Ishikawa (cell line): ENCODE measurements around the gene SLC2A6.

Source experiments
- EP300 ChIP-seq: IDR thresholded peaks from 2 replicates; pipeline ENCODE4 v1.6.1; 2012; ENCODE audit warnings: borderline replicate concordance
- TAF1 ChIP-seq: IDR thresholded peaks from 2 replicates; pipeline ENCODE4 v1.6.1; 2012; ENCODE audit warnings: low read depth, mild to moderate bottlenecking
- TCF12 ChIP-seq: IDR thresholded peaks from 2 replicates; pipeline ENCODE4 v1.6.1; 2012; ENCODE audit warnings: low read depth
- YY1 ChIP-seq: IDR thresholded peaks from 2 replicates; pipeline ENCODE4 v1.6.1; 2012; ENCODE audit warnings: low read depth

GRCh38 chr9:133460405-133461175 lies 18.3 kb downstream of the SLC2A6 start:
- TF ChIP-seq TCF12 (no peak), YY1 (no peak), TAF1 (no peak), EP300 (no peak)
